HG02763 (cell line): ENCODE data around the gene METTL24.
"Not testable (repeated sequence)": the region's sequence is repeated elsewhere in the genome, so short reads cannot be mapped to it uniquely, and the experiment has no call there.

Experiments
- ATAC-seq: cut with Tn5 transposase; IDR thresholded peaks from one replicate; pipeline ENCODE4 v1.9.1; 2021; ENCODE audit warnings: mild to moderate bottlenecking, moderate library complexity; ENCODE audit not compliant: unreplicated experiment

METTL24 gene

GRCh38 chr6:110271732-110272022 is 86.5 kb downstream of the METTL24 start:
- ATAC-seq: no peak

- ATAC-seq: no peak
These were observed 88.0 kb downstream of the METTL24 start for GRCh38 chr6:110270165-110270564.

- ATAC-seq: no peak
These were observed 88.5 kb downstream of the METTL24 start for GRCh38 chr6:110269623-110270022.

GRCh38 chr6:110266996-110267395 is 91.2 kb downstream of the METTL24 start:
- ATAC-seq: no peak

GRCh38 chr6:110265273-110265672 is 92.9 kb downstream of the METTL24 start:
- ATAC-seq: no peak

GRCh38 chr6:110256366-110256765 is 101.8 kb downstream of the METTL24 start:
- no peak for ATAC-seq

- no peak for ATAC-seq
These were observed 102.9 kb downstream of the METTL24 start for GRCh38 chr6:110255211-110255750.

GRCh38 chr6:110250838-110251237 is 107.3 kb downstream of the METTL24 start:
- no peak for ATAC-seq

GRCh38 chr6:110250058-110250457 is 108.1 kb downstream of the METTL24 start:
- ATAC-seq: no peak

- ATAC-seq: no peak
These were observed 111.1 kb downstream of the METTL24 start for GRCh38 chr6:110246900-110247546.

GRCh38 chr6:110246378-110246777 is 111.8 kb downstream of the METTL24 start:
- no peak for ATAC-seq

GRCh38 chr6:110244621-110245020 is 113.5 kb downstream of the METTL24 start:
- ATAC-seq: not testable (repeated sequence)

- ATAC-seq: no peak
These were observed 118.4 kb downstream of the METTL24 start for GRCh38 chr6:110239526-110240274.

- not testable (repeated sequence) for ATAC-seq
These were observed 122.1 kb downstream of the METTL24 start for GRCh38 chr6:110236007-110236406.

- ATAC-seq: peak; percentile 93
These were observed 124.3 kb downstream of the METTL24 start for GRCh38 chr6:110233770-110234374.

GRCh38 chr6:110232450-110232849 is 125.7 kb downstream of the METTL24 start:
- ATAC-seq: no peak

GRCh38 chr6:110226261-110226660 is 131.9 kb downstream of the METTL24 start:
- ATAC-seq: no peak

GRCh38 chr6:110221738-110222137 is 136.4 kb downstream of the METTL24 start:
- no peak for ATAC-seq

GRCh38 chr6:110217266-110217665 is 140.9 kb downstream of the METTL24 start:
- ATAC-seq: no peak

GRCh38 chr6:110216140-110216539 is 142.0 kb downstream of the METTL24 start:
- ATAC-seq: no peak

GRCh38 chr6:110214338-110214737 is 143.8 kb downstream of the METTL24 start:
- ATAC-seq: no peak

GRCh38 chr6:110211753-110212152 is 146.4 kb downstream of the METTL24 start:
- ATAC-seq: no peak
